ENCODE data around the gene CNGA3.

The CNGA3 gene

DNA sequence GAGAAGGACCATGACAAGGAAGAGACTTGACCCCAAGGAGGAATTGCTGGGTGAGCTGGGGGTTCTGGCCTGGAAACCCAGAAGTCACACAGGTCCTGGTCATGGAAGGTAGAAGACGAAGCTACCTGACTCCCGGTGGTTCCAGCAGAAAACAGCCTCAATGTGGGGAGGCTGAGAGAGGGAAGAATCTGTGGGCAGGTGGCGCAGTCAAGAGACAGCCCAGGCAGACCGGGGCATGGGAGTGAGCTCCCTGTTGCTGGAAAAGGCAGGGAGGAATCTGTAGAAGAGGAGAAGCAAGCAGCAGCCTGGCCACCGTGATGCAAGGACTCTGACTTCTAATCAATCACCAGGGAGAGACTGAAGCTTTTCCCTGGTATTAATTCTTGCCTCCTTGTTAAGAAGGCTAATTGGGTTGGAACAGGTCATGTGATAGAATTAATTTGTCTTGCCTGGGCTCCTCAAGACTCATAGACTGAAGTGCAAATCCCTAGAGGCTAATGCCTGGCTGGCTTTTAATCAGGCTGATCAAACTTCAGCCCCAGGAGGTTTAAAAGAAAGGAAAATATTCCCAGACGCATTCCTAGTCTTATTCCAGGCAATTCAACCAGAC lies 30.1 kb downstream of the CNGA3 start:
- in situ Hi-C loops (cut with MboI; ENCODE audit: low sequenced_read_pairs): loop anchor here (25.0 kb wide), 2 partner anchors 564 to 664 kb away; partner anchors contain the start of gene ZAP70

- in situ Hi-C loops (cut with MboI; ENCODE audit: low sequenced_read_pairs): loop anchor here (25.0 kb wide), 2 partner anchors 565 to 665 kb away; partner anchors contain the start of gene ZAP70
Observed at GRCh38 chr2:98376996-98377395, 30.7 kb downstream of the CNGA3 start.

DNA sequence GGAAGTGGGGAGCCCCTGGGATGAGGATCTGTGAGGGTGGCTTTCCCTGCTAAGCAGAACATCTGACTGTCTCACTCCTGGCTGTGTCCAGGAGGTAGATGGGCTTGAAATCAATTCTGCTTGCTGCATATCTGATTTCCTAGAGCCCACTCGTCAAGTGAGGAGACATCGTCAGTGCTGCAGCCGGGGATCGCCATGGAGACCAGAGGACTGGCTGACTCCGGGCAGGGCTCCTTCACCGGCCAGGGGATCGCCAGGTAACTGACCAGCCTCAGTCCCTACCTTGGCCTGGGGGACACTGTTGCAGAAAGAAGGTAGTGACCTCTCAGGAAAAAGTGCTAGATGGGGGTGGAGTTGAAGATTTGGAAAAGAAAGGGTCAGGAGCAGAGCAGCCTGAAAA lies 31.3 kb downstream of the CNGA3 start:
- in situ Hi-C loops (cut with MboI; ENCODE audit: low sequenced_read_pairs): loop anchor here (25.0 kb wide), 2 partner anchors 565 to 665 kb away; partner anchors contain the start of gene ZAP70

GRCh38 chr2:98378196-98378595 lies 31.9 kb downstream of the CNGA3 start:
- in situ Hi-C loops (cut with MboI; ENCODE audit: low sequenced_read_pairs): loop anchor here (25.0 kb wide), 2 partner anchors 566 to 666 kb away; partner anchors contain the start of gene ZAP70

GRCh38 chr2:98378901-98379300 lies 32.6 kb downstream of the CNGA3 start:
- in situ Hi-C loops (cut with MboI; ENCODE audit: low sequenced_read_pairs): loop anchor here (25.0 kb wide), 2 partner anchors 567 to 667 kb away; partner anchors contain the start of gene ZAP70

DNA sequence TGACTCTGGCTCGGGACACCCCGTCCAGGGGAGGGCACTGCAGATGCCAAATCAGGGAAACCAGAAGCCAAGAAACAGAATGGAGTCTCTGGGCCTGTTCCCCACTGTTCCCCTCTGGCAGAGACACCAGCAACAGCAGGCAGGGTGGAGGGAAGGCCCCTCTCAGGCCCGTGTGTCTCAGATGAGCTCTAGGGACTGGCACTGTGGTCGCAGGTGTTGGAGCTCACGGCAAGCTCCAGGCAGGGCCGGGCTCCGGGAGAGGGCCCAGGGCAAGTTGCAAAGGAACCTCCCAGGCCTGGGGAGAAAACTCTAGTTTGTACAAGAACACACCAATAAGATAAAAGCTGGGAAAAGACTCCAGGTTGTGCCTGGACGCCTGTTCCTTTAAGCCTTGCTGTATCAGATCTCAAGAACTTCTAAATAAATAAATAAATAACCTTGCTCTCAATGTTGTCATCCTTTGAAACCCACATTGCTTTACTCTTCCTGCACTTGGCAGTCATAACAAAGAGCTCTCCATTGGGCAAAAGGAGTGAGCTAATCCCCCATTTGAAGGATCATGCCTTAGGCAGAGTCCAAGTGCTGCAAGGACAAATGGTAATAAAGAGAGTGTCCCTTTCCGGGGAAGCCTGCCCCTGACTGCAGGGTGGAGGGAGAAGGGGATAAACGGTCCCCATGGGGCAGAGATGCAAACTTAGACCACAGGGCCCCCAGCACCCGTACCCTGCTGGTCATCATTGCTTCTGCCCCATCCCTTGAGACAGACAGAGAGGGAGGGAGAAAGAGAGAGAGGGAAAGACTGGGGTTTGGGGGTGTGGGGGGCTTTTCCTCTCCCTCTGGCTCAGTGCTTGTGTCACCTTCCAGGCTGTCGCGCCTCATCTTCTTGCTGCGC lies 33.3 kb downstream of the CNGA3 start:
- in situ Hi-C loops (cut with MboI; ENCODE audit: low sequenced_read_pairs): loop anchor here (25.0 kb wide), 2 partner anchors 567 to 667 kb away; partner anchors contain the start of gene ZAP70

DNA sequence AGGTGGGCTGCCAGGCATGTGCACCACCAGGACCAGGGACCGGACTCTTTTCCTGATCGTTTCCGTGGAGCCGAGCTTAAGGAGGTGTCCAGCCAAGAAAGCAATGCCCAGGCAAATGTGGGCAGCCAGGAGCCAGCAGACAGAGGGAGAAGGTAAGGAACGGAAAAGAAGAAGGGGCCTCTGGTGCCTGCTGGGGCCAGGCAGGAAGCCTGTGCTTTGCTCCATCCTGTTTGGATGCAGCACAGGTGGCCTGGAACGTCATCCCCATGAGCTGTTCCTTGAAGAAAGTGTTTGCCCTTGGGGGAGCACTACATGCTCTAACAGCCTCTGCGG lies 33.9 kb downstream of the CNGA3 start:
- in situ Hi-C loops (cut with MboI; ENCODE audit: low sequenced_read_pairs): loop anchor here (25.0 kb wide), 2 partner anchors 568 to 668 kb away; partner anchors contain the start of gene ZAP70

DNA sequence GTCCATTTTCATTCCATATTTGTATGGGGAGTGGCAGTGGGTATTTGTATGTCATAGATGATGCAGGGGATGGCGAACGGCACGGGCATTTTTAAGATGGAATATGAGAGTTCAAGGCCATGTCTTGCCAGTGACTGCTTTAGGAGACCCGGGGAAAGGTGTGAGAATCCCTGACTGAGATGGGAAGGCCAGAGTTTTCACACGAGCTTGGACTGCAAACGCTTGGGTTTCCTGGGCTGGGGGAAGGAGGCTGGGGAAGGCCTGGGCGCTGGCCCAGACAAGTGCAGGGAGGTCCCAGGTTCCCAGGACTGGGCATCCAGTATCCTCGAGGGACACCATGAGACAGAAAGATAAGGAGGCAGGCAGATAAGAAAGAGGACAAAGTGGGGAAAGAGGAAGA lies 35.2 kb downstream of the CNGA3 start:
- in situ Hi-C loops (cut with MboI; ENCODE audit: low sequenced_read_pairs): loop anchor here (25.0 kb wide), 2 partner anchors 569 to 669 kb away; partner anchors contain the start of gene ZAP70

DNA sequence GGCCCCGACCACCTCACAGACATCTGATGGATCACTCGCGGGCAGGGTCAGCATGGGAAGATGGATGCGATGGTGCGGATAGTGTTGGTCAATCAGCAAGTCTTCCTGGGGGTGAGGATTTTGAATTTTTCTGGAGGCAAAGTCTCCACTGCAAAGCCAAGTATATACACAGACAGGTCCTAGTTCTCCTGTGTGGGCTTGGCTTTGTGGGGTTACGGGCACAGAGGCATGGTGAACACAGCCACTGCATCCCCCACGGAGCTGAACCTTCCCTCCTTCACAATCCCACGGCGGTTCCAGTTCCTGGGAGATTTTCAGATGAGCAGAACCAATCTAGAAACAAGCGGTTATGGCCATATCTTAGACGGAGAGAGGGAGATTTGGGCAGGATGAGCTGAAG lies 35.8 kb downstream of the CNGA3 start:
- in situ Hi-C loops (cut with MboI; ENCODE audit: low sequenced_read_pairs): loop anchor here (25.0 kb wide), 2 partner anchors 570 to 670 kb away; partner anchors contain the start of gene ZAP70

DNA sequence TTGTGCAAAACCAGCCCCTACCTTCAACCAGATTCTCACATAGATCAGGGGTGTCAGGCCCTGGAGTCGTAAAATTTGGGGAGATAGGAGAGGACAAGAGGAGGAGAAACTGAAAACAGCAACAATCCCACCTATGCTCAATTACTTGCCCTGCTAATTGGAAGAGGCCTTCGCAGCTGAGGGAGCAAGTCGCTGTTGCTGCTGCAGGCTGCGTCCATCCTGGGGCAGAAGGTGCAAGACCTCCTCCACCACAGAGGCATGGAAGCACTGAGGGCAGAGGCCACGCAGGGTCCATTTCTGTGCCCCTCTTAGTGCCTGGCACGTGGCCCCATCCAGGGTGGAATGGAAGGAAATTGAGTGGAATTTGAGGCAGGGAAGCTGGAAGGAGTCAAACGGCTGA lies 36.5 kb downstream of the CNGA3 start:
- in situ Hi-C loops (cut with MboI; ENCODE audit: low sequenced_read_pairs): loop anchor here (25.0 kb wide), 2 partner anchors 570 to 670 kb away; partner anchors contain the start of gene ZAP70

DNA sequence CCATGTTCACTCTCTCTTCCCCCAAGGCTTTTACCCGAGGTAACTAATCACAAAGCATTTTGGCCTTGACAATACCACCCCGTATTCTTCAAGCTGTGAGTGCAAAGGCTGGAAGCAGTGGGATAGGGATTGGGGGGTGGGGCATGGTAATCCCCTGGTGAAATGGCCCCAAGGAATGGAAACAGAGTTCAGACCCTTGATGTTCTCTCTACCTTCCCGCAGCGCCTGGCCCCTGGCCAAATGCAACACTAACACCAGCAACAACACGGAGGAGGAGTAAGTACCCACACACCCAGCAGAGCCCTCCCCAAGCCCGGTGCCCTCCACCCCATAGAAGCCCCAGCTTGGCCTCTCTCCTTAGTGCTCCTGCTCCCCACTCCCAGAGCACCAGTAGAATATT lies 36.9 kb downstream of the CNGA3 start:
- in situ Hi-C loops (cut with MboI; ENCODE audit: low sequenced_read_pairs): loop anchor here (25.0 kb wide), 2 partner anchors 571 to 671 kb away; partner anchors contain the start of gene ZAP70

DNA sequence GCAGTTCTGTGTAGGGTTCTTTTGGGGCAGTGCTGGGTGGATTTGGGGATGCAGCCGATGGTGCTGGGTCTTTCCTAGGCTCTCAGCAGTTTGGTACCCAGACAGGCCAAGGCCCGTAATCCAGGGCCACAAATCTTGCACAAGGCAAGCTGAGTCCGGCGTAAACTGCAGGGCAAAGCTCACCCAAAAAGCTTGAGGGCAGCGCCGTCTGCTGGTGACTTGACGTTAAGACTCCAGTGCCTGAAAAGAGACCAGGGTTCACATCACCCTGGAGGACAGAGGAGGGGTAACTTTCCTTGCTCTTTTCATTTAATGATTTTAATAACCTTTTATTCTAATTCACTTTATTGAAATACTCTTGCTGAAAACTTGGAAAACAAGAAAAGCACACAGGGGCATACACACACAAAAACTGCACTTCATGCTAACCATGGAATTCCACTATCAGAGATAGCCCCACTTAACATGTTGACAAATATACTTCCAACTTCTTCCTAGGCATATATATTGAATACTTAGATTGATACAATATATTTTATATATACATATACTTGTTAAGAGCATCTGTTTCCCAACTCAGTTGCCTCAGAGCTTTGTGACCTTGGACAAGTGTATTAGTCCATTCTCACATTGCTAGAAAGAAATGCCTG lies 38.9 kb downstream of the CNGA3 start:
- in situ Hi-C loops (cut with MboI; ENCODE audit: low sequenced_read_pairs): loop anchor here (25.0 kb wide), 2 partner anchors 573 to 673 kb away; partner anchors contain the start of gene ZAP70

GRCh38 chr2:98387478-98387877 lies 41.2 kb downstream of the CNGA3 start:
- in situ Hi-C loops (cut with MboI; ENCODE audit: low sequenced_read_pairs): loop anchor here (25.0 kb wide), 2 partner anchors 575 to 675 kb away; partner anchors contain the start of gene ZAP70

- in situ Hi-C loops (cut with MboI; ENCODE audit: low sequenced_read_pairs): loop anchor here (25.0 kb wide), 2 partner anchors 576 to 676 kb away; partner anchors contain the start of gene ZAP70
Observed at GRCh38 chr2:98388081-98388480, 41.8 kb downstream of the CNGA3 start.

GRCh38 chr2:98388601-98389250 lies 42.5 kb downstream of the CNGA3 start:
- in situ Hi-C loops (cut with MboI; ENCODE audit: low sequenced_read_pairs): loop anchor here (25.0 kb wide), 2 partner anchors 576 to 676 kb away; partner anchors contain the start of gene ZAP70

GRCh38 chr2:98389251-98389605 lies 43.0 kb downstream of the CNGA3 start:
- in situ Hi-C loops (cut with MboI; ENCODE audit: low sequenced_read_pairs): loop anchor here (25.0 kb wide), 2 partner anchors 577 to 677 kb away; partner anchors contain the start of gene ZAP70

DNA sequence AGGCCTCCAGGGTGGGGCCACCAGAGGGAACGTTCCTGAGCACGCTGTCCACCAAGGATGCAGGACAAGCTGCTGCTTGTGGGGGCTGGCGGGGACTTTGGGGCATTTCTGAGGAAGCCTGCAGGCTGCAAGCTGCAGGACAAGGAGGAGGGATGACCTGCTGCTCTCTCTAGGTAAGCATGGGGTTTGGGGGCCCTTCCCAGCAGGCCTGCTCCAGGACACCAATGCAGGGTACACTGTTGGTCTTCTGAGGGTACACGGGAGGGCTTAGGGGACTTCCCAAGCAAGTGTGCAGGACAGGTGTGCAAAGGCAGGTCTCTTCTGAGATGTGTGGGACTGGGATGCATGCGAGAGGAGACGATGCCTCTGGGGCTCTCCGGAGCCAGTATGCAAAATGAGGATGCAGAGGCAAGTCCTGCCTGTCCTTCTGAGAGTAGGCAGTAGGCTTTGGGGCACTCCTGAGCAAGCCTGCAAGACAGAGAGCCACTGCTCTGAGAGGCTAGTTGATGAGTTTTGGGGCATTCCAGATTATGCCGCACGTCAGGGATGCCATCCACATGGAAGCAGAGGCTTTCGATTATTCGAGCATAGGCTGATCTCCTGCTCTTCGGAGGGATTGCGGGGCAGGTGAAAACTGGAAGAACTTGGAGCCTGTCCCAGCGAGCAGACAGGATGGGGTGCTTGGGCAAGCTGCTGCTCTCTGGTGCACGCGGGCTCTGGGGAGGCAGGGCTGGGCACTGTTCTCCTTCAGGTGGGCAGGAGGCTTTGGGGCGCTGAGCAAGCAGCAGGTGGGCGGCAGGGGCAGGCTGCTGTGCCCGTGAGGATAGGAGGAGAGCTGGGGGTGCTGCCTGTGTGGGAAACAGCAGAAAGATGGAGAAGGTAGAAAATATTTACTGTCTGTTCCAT lies 44.6 kb downstream of the CNGA3 start:
- in situ Hi-C loops (cut with MboI; ENCODE audit: low sequenced_read_pairs): loop anchor here (25.0 kb wide), 2 partner anchors 579 to 679 kb away; partner anchors contain the start of gene ZAP70

- in situ Hi-C loops (cut with MboI; ENCODE audit: low sequenced_read_pairs): loop anchor here (25.0 kb wide), 2 partner anchors 579 to 679 kb away; partner anchors contain the start of gene ZAP70
Observed at GRCh38 chr2:98391581-98392270, 45.5 kb downstream of the CNGA3 start.
